Activated CD4-positive, alpha-beta T cell treated with anti-CD3 and anti-CD28 coated beads, Interleukin-2, amount 10 ng/mL, durations not matched to agents 24 days and 14 days (primary cell): Measurements from ENCODE around the gene AGO3. TPM values are rescaled to one million over a fixed set of nuclear protein-coding genes. Genes with fewer than 3 reads are reported as not detected.

Source experiments
- DNase-seq: peaks from one replicate; pipeline ENCODE4 v3.0.0; 2022
- H3K27ac Mint-ChIP-seq: one replicate; pipeline ENCODE4 v1.8.0; 2022; ENCODE audit warnings: mild to moderate bottlenecking, mixed read lengths
- H3K27me3 Mint-ChIP-seq: one replicate; pipeline ENCODE4 v1.8.0; 2022; ENCODE audit warnings: mixed read lengths
- H3K36me3 Mint-ChIP-seq: one replicate; pipeline ENCODE4 v1.8.0; 2022; ENCODE audit warnings: low read depth, mild to moderate bottlenecking, mixed read lengths
- H3K4me1 Mint-ChIP-seq: one replicate; pipeline ENCODE4 v1.8.0; 2021; ENCODE audit warnings: mixed read lengths
- H3K4me3 Mint-ChIP-seq: one replicate; pipeline ENCODE4 v1.8.0; 2022; ENCODE audit warnings: mild to moderate bottlenecking, moderate library complexity, mixed read lengths
- H3K9me3 Mint-ChIP-seq: one replicate; pipeline ENCODE4 v1.8.0; 2021; ENCODE audit warnings: mixed read lengths
- intact Hi-C: fragments of 100-400 bp; cut with micrococcal nuclease; formaldehyde crosslinking; loops from one replicate; pipeline ENCODE4 v1.15.1; 2023
- total RNA-seq: library from RNA; stranded (reverse); gene quantifications from 2 replicates; pipeline ENCODE4 v1.2.3, GENCODE V29; 2022

Gene AGO3
- total RNA-seq, 1 donor from 2014 or later = 32.1 TPM

- peaks cover 11% of the 10 kb centered on the region for H3K4me1 Mint-ChIP-seq
- no peak for DNase-seq
- no peak overlapping the region for H3K4me3 Mint-ChIP-seq
- H3K27ac Mint-ChIP-seq = no peak overlapping the region
- peaks cover 29% of the 10 kb centered on the region for H3K27me3 Mint-ChIP-seq
- H3K9me3 Mint-ChIP-seq = no peaks in the 10 kb centered on the region
- intact Hi-C loops = loop anchor here (5.0 kb wide), 2 partner anchors 203 to 302 kb away; partner anchors contain the start of genes AGO1 and STK40
- H3K36me3 Mint-ChIP-seq = peaks cover 8% of the 10 kb centered on the region
Observed at GRCh38 chr1:36085126-36085525, 154.2 kb downstream of the AGO3 start.

DNA sequence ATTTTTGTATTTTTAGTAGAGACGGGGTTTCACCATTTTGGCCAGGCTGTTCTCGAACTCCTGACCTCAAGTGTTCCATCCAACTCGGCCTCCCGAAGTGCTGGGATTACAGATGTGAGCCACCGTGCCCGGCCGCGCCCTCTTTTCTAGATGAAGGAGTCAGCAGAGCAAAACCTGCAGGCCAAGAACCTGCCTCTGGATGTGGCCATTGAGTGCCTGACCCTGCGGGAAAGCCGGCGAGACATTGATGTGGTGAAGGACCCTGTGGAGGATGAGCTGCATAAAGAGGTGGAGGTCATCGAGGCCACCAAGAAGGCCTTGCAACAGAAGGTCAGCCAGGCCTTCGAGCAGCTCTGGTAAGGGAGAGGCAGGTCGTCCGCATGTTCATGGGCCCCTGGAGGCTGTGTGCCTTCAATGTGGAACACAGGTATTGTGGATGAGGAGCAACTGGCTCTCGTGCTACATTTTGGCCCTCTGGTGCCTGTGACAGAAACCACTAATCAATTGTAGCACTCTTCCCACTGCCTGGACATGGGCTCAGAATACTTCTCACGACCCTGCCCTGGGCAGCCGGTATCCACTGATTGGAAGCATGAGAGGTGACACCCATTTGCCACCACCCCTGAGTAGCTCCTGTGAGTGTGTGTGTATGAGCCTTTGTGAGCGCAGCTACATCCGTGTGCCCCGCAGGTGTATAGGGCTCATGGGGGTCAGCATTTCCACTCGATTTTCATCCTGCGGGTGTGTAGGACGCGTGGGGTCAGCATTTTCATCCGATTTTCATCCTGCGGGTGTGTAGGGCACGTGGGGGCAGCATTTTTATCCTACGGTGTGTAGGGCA lies 155.0 kb downstream of the AGO3 start:
- Mint-ChIP-seq H3K4me1 (peaks cover 13% of the 10 kb centered on the region), H3K9me3 (no peaks in the 10 kb centered on the region), H3K36me3 (peaks cover 8% of the 10 kb centered on the region), H3K4me3 (no peak overlapping the region), H3K27ac (no peak overlapping the region), H3K27me3 (peaks cover 23% of the 10 kb centered on the region)
- intact Hi-C loops = loop anchor here (5.0 kb wide), 2 partner anchors 204 to 301 kb away; partner anchors contain the start of genes AGO1 and STK40
- DNase-seq = no peak

- H3K27me3 Mint-ChIP-seq = peaks cover 20% of the 10 kb centered on the region
- intact Hi-C loops = loop anchor here (5.0 kb wide), 2 partner anchors 204 to 301 kb away; partner anchors contain the start of genes AGO1 and STK40
Observed at GRCh38 chr1:36086529-36087232, 155.8 kb downstream of the AGO3 start.

GRCh38 chr1:36087233-36088123 lies 156.6 kb downstream of the AGO3 start:
- no peak for DNase-seq
- intact Hi-C loops = loop anchor here (1.0 to 5.0 kb wide), 4 partner anchors 137 to 300 kb away; partner anchors contain the start of genes AGO1, AGO3, STK40 and THRAP3
- peak overlapping the region; percentile 85 for H3K27ac Mint-ChIP-seq
- H3K36me3 Mint-ChIP-seq = peaks cover 15% of the 10 kb centered on the region
- peaks cover 12% of the 10 kb centered on the region for H3K27me3 Mint-ChIP-seq
- H3K9me3 Mint-ChIP-seq = no peaks in the 10 kb centered on the region
- peak overlapping the region; percentile 95 for H3K4me3 Mint-ChIP-seq
- H3K4me1 Mint-ChIP-seq = peaks cover 18% of the 10 kb centered on the region

More at GRCh38 chr1:36086529-36087232, 155.8 kb downstream of the AGO3 start:
- DNase-seq = peak; percentile 61
- H3K4me3 Mint-ChIP-seq = peak overlapping the region; percentile 56
- H3K36me3 Mint-ChIP-seq = peaks cover 12% of the 10 kb centered on the region
- peak overlapping the region; percentile 85 for H3K27ac Mint-ChIP-seq
- peaks cover 14% of the 10 kb centered on the region for H3K4me1 Mint-ChIP-seq
- no peaks in the 10 kb centered on the region for H3K9me3 Mint-ChIP-seq

DNA sequence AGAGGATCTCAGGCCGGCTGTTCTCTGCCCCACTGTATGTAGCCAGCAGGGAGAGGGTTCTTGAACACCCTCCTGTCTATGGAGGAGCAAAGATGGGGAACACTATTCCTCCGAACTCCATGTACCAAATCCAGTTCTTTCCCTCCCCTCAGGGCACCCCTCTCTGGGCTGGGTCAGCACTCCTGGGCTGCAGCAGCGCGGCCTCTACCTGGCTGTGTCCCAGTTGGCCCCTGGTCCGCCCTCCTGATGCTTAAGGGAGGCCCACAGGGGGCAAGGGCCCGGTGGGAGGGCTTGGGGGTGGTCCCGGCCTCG lies 157.3 kb downstream of the AGO3 start:
- peaks cover 22% of the 10 kb centered on the region for H3K36me3 Mint-ChIP-seq
- H3K27ac Mint-ChIP-seq = peak overlapping the region; percentile 51
- intact Hi-C loops = loop anchor here (1.0 to 5.0 kb wide), 4 partner anchors 137 to 299 kb away; partner anchors contain the start of genes AGO1, AGO3, STK40 and THRAP3
- H3K4me1 Mint-ChIP-seq = peaks cover 18% of the 10 kb centered on the region
- peaks cover 9% of the 10 kb centered on the region for H3K27me3 Mint-ChIP-seq
- DNase-seq = no peak
- H3K4me3 Mint-ChIP-seq = peak overlapping the region; percentile 95
- no peaks in the 10 kb centered on the region for H3K9me3 Mint-ChIP-seq

- Mint-ChIP-seq H3K4me1 (peaks cover 21% of the 10 kb centered on the region), H3K4me3 (peak within 1 kb of the TSS; percentile 95), H3K27ac (peak within 1 kb of the TSS; percentile 89), H3K9me3 (no peaks in the 10 kb centered on the region), H3K36me3 (peaks cover 25% of the 10 kb centered on the region), H3K27me3 (peaks cover 5% of the 10 kb centered on the region)
- intact Hi-C loops = loop anchor here (1.0 to 5.0 kb wide), 4 partner anchors 136 to 299 kb away; partner anchors contain the start of genes AGO1, AGO3, STK40 and THRAP3
- DNase-seq = peak; percentile 97
Observed at GRCh38 chr1:36088577-36089392, 157.9 kb downstream of the AGO3 start, which contains the start of gene ADPRS. Gene ADPRS (plus strand): TSS chr1:36088892. CDS start chr1:36088905, 13 bp downstream.

DNA sequence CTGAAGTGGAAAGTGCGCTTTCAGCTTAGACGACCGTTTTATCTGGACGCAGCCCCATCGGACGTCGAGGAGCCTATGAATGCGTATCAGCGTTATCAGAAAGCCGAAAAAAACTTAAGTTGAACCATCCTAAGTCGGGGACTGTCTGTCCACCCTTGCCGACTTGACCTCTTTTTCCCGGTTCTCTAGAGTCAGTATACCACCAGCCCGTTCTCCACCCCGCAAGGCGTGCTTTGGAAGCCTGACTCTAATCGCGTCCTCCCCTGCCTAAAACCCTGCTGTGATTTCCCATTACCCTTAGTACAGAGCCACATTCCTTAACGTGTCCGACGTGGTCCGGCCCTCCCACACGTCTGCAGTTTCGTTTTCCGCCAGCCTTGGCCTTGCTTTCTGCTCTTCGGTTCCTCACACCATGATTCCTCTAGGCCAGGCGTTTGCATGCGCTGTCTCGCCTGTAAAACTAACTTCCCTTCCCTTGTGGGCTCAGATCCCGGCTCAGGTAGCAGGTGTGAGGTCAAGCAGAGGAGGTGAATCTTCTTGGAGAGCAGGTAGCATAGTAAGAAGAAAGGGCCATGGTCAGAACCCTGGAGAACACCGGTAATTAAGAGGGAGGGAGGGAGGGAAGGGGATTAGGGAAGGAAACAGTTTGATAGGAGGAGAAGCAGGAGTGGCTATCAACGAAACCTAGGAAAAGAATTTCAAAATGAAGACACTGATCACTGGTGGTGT lies 158.7 kb downstream of the AGO3 start:
- intact Hi-C loops = loop anchor here (2.0 to 5.0 kb wide), 3 partner anchors 135 to 298 kb away; partner anchors contain the start of genes AGO1, STK40 and THRAP3
- H3K9me3 Mint-ChIP-seq = no peaks in the 10 kb centered on the region
- DNase-seq = peak; percentile 76
- H3K27ac Mint-ChIP-seq = peak overlapping the region; percentile 89
- peaks cover 21% of the 10 kb centered on the region for H3K4me1 Mint-ChIP-seq
- H3K4me3 Mint-ChIP-seq = peak overlapping the region; percentile 95
- peaks cover 27% of the 10 kb centered on the region for H3K36me3 Mint-ChIP-seq
- H3K27me3 Mint-ChIP-seq = peaks cover 2% of the 10 kb centered on the region

- intact Hi-C loops = no loop called here
- Mint-ChIP-seq H3K4me1 (peaks cover 21% of the 10 kb centered on the region), H3K4me3 (no peak overlapping the region), H3K9me3 (no peaks in the 10 kb centered on the region), H3K27ac (no peak overlapping the region), H3K36me3 (peaks cover 29% of the 10 kb centered on the region), H3K27me3 (no peaks in the 10 kb centered on the region)
- DNase-seq = no peak
Observed at GRCh38 chr1:36091141-36091540, 160.2 kb downstream of the AGO3 start.

GRCh38 chr1:36091698-36092097 lies 160.8 kb downstream of the AGO3 start:
- H3K27me3 Mint-ChIP-seq = no peaks in the 10 kb centered on the region
- peaks cover 29% of the 10 kb centered on the region for H3K36me3 Mint-ChIP-seq
- peak overlapping the region; percentile 41 for H3K4me3 Mint-ChIP-seq
- H3K4me1 Mint-ChIP-seq = peaks cover 21% of the 10 kb centered on the region
- no peak overlapping the region for H3K27ac Mint-ChIP-seq
- H3K9me3 Mint-ChIP-seq = no peaks in the 10 kb centered on the region
- DNase-seq = no peak
- intact Hi-C loops = no loop called here

DNA sequence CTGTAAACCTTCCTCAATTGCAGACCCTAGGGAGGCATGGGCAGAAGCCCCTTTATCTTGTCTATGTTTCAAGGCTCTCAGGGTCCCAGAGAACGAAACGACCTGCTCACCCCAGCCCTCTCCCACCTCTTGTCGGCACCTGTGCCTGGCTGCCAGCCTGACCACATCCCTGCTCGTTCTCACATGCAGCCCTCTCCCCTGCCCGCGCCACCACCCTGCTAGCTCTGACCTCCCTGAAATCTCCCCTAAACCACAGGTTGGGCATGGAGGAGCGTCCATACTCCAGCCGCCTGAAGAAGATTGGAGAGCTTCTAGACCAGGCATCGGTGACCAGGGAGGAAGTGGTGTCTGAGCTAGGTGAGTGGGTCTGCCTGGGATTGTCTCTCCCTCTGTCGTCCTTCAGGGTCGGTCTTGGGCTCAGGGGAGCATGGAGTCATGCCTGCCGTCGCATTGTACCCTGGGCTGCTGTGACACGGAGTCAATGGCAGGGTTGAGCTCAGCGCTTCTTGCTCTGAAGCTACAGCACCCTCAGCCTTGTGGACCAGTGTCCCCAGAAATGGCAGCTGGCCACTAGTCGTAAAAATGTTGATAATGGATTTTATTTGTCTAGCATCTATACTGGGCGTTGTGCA lies 161.4 kb downstream of the AGO3 start:
- intact Hi-C loops = no loop called here
- DNase-seq = no peak
- H3K27ac Mint-ChIP-seq = no peak overlapping the region
- H3K4me1 Mint-ChIP-seq = peaks cover 19% of the 10 kb centered on the region
- H3K27me3 Mint-ChIP-seq = no peaks in the 10 kb centered on the region
- H3K36me3 Mint-ChIP-seq = peaks cover 29% of the 10 kb centered on the region
- H3K9me3 Mint-ChIP-seq = no peaks in the 10 kb centered on the region
- no peak overlapping the region for H3K4me3 Mint-ChIP-seq

GRCh38 chr1:36092798-36093185 lies 161.9 kb downstream of the AGO3 start:
- intact Hi-C loops = no loop called here
- Mint-ChIP-seq H3K4me1 (peaks cover 19% of the 10 kb centered on the region), H3K36me3 (peaks cover 29% of the 10 kb centered on the region), H3K27me3 (no peaks in the 10 kb centered on the region), H3K4me3 (no peak overlapping the region), H3K9me3 (no peaks in the 10 kb centered on the region), H3K27ac (no peak overlapping the region)
- no peak for DNase-seq

- H3K27me3 Mint-ChIP-seq = no peaks in the 10 kb centered on the region
- peaks cover 29% of the 10 kb centered on the region for H3K36me3 Mint-ChIP-seq
- intact Hi-C loops = no loop called here
- peaks cover 17% of the 10 kb centered on the region for H3K4me1 Mint-ChIP-seq
- H3K4me3 Mint-ChIP-seq = no peak overlapping the region
- no peak for DNase-seq
- H3K9me3 Mint-ChIP-seq = no peaks in the 10 kb centered on the region
- no peak overlapping the region for H3K27ac Mint-ChIP-seq
Observed at GRCh38 chr1:36093226-36093625, 162.3 kb downstream of the AGO3 start.
